Measurements from ENCODE around the gene SBNO2.

DNA sequence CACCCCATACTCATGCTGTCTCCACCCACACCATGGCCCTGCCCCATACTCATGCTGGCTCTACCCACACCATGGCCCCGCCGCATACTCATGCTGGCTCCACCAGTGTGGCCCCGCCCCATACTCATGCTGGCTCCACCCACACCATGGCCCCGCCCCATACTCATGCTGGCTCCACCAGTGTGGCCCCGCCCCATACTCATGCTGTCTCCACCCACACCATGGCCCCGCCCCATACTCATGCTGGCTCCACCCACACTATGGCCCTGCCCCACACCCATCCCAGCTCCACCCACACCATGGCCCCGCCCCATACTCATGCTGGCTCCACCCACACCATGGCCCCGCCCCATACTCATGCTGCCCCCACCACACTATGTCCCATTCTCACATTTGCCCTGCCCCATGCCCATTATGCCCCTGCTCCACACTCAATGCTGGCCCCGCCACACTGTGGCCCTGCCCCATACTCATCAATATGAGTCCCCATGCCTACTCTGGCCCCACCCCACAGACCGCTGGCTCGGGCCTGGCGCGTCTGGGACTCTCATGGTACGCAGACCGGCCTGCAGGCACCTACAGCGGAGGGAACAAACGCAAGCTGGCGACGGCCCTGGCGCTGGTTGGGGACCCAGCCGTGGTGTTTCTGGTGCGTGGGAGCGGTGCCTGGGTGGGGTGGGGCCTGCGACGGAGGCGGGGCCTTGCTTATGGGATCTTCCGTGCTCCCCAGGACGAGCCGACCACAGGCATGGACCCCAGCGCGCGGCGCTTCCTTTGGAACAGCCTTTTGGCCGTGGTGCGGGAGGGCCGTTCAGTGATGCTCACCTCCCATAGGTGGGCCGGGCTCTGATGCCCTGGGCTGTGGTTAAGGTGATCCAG is 110.8 kb downstream of the SBNO2 start:
- TF ChIP-seq POLR2A (IDR thresholded peaks at IDR 0.05), result no peak
- TF ChIP-seq, protein P1, sequence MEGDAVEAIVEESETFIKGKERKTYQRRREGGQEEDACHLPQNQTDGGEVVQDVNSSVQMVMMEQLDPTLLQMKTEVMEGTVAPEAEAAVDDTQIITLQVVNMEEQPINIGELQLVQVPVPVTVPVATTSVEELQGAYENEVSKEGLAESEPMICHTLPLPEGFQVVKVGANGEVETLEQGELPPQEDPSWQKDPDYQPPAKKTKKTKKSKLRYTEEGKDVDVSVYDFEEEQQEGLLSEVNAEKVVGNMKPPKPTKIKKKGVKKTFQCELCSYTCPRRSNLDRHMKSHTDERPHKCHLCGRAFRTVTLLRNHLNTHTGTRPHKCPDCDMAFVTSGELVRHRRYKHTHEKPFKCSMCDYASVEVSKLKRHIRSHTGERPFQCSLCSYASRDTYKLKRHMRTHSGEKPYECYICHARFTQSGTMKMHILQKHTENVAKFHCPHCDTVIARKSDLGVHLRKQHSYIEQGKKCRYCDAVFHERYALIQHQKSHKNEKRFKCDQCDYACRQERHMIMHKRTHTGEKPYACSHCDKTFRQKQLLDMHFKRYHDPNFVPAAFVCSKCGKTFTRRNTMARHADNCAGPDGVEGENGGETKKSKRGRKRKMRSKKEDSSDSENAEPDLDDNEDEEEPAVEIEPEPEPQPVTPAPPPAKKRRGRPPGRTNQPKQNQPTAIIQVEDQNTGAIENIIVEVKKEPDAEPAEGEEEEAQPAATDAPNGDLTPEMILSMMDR (IDR thresholded peaks at IDR 0.05), result no peak

All from Peyer's patch (tissue), 4 donors.